ENCODE data around the gene ZCCHC2. TPM values are rescaled to one million over a fixed set of nuclear protein-coding genes. Genes with fewer than 3 reads are reported as not detected.

Gene ZCCHC2
- total RNA-seq, 6 experiments from 2014 or later: 4.6 to 7.1 (median 5.4) TPM

DNA sequence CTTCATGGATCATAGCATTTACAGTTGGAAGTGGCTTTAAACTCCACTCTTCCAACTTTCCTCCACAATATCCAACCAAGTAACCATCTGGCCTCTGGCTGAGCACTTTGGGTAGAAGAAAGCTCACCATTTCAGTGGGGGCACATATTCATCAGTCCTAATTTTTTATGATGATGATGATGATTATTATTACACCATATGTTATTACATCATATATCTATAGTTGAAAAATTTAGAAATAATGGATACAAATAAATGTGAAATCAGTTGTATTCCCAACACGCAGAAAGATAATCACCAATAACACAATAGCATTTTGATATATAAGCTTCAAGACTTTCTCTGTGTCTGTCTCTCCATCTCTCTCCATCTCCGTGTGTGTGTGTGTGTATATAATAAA is 26.6 kb upstream of the ZCCHC2 start:
- TF ChIP-seq, protein P1, sequence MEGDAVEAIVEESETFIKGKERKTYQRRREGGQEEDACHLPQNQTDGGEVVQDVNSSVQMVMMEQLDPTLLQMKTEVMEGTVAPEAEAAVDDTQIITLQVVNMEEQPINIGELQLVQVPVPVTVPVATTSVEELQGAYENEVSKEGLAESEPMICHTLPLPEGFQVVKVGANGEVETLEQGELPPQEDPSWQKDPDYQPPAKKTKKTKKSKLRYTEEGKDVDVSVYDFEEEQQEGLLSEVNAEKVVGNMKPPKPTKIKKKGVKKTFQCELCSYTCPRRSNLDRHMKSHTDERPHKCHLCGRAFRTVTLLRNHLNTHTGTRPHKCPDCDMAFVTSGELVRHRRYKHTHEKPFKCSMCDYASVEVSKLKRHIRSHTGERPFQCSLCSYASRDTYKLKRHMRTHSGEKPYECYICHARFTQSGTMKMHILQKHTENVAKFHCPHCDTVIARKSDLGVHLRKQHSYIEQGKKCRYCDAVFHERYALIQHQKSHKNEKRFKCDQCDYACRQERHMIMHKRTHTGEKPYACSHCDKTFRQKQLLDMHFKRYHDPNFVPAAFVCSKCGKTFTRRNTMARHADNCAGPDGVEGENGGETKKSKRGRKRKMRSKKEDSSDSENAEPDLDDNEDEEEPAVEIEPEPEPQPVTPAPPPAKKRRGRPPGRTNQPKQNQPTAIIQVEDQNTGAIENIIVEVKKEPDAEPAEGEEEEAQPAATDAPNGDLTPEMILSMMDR (IDR thresholded peaks at IDR 0.05): no peak
- Mint-ChIP-seq H3K27me3 (ENCODE audit: insufficient read depth) (peaks cover 28% of the 10 kb centered on the region), H3K4me1 (ENCODE audit: low read depth) (no peaks in the 10 kb centered on the region), H3K27ac (no peak overlapping the region), H3K4me3 (no peak overlapping the region), H3K9me3 (no peaks in the 10 kb centered on the region), H3K36me3 (ENCODE audit: low read depth) (no peaks in the 10 kb centered on the region)
- no peak for DNase-seq

DNA sequence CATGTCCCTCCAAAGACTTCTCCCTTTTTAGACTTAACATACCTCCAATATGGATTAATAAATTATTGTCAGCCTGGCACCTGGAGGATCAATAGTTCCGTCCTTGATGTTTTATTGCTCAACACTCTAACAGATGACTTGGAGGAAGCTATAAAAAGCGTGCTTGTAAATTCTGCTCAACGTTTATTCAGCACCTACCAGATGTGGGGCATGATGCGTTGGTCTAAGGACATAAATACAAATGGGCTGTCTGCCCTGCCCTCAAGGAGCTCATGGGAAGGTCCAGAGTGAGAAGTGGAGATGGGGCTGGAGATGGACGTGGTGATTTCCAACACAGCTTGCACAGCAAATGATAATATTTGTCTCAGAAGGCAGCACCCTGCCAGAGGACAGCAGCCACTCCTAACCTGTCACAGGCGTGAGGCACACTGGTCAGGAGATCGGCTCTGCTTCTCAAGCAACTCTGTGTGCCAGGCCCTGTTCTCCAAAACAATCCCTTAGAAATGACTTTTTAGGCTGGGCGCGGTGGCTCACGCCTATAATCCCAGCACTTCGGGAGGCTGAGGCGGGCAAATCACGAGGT is 25.5 kb upstream of the ZCCHC2 start:
- H3K4me1 Mint-ChIP-seq (ENCODE audit: low read depth): no peaks in the 10 kb centered on the region
- no peaks in the 10 kb centered on the region for H3K36me3 Mint-ChIP-seq (ENCODE audit: low read depth)
- H3K9me3 Mint-ChIP-seq: no peaks in the 10 kb centered on the region
- no peak overlapping the region for H3K4me3 Mint-ChIP-seq
- H3K27me3 Mint-ChIP-seq (ENCODE audit: insufficient read depth): peaks cover 28% of the 10 kb centered on the region
- H3K27ac Mint-ChIP-seq: no peak overlapping the region
- no peak for DNase-seq
- TF ChIP-seq, protein P1 (IDR thresholded peaks at IDR 0.05): no peak

DNA sequence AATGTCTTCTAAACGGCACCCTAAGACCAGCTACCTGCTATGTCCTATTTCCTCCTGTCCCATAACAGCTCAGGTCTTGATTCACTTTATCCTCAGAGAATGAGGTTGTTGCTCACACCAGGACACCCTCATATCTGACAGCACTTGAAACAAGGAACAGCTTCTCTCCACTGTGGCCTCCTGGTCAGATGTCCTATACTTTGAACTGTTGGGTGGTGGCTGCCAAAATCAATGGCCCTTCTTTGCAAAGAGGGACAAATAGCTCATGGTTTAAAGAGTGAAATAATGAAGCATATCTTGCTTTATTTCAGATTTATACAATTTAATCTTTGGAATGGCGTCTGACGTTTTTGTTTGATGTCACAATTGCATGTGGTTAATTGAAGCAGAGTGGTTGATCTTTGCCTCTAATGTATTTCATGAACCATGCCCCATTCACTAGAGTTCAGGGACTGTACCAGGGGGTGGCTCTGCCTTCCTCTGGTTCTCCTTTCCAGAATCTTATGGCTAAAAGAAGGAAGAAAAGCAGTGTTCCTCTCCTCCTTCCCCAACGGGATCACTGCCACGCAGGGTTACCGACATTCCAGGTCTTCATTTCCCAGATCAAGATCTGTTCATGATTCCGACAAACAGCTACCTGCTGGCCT is 24.1 kb upstream of the ZCCHC2 start:
- no peak for DNase-seq
- Mint-ChIP-seq H3K9me3 (no peaks in the 10 kb centered on the region), H3K4me3 (no peak overlapping the region), H3K27me3 (ENCODE audit: insufficient read depth) (peaks cover 22% of the 10 kb centered on the region), H3K36me3 (ENCODE audit: low read depth) (no peaks in the 10 kb centered on the region), H3K27ac (no peak overlapping the region), H3K4me1 (ENCODE audit: low read depth) (no peaks in the 10 kb centered on the region)
- TF ChIP-seq, protein P1 (IDR thresholded peaks at IDR 0.05): no peak

DNA sequence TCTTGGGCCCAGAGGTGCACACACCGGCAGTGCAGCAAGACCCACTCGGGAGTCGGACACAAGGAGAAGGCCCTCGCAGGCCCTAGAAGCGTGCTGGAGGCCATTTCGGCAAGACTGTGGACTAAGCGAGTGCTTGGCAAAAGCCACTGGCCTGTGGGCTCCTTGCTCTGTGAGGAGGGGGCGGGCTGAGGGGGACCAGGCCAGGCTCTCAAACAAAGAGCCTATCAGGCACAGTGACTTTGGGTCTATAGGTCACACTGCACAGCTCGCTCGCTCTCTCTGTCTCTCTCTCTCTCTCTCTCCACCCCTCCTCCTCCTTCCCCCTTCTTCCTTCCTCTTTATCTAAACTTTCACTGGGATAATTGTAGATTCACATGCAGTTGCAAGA is 23.6 kb upstream of the ZCCHC2 start:
- Mint-ChIP-seq H3K9me3 (no peaks in the 10 kb centered on the region), H3K36me3 (ENCODE audit: low read depth) (no peaks in the 10 kb centered on the region), H3K4me3 (no peak overlapping the region), H3K4me1 (ENCODE audit: low read depth) (no peaks in the 10 kb centered on the region), H3K27ac (no peak overlapping the region), H3K27me3 (ENCODE audit: insufficient read depth) (peaks cover 21% of the 10 kb centered on the region)
- TF ChIP-seq, protein P1 (IDR thresholded peaks at IDR 0.05): no peak
- DNase-seq: no peak

DNA sequence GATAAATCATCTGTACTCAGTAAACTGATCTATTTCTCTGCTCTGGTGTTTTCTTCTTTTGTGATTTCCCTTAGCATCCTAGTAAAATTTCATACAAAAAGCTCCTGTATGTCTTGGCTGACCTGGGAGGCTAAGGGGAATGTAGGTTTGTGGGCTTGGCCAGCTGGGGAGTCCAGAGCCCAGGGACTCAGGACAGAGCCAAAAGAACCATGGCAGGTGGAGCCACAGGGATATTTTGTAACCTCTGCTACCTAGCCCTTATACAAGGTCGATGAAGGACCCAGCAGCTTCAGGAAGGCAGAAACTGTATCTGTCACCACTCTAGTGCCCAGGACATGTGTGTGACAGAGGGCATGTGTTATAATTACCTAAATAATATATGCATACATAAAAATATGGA is 22.7 kb upstream of the ZCCHC2 start:
- H3K36me3 Mint-ChIP-seq (ENCODE audit: low read depth): no peaks in the 10 kb centered on the region
- no peak for DNase-seq
- no peaks in the 10 kb centered on the region for H3K9me3 Mint-ChIP-seq
- H3K27me3 Mint-ChIP-seq (ENCODE audit: insufficient read depth): peaks cover 20% of the 10 kb centered on the region
- no peak overlapping the region for H3K27ac Mint-ChIP-seq
- H3K4me1 Mint-ChIP-seq (ENCODE audit: low read depth): no peaks in the 10 kb centered on the region
- no peak overlapping the region for H3K4me3 Mint-ChIP-seq
- TF ChIP-seq, protein P1 (IDR thresholded peaks at IDR 0.05): no peak

All from HFFc6 (cell line).